ENCODE data around the gene ZC2HC1B.

DNA sequence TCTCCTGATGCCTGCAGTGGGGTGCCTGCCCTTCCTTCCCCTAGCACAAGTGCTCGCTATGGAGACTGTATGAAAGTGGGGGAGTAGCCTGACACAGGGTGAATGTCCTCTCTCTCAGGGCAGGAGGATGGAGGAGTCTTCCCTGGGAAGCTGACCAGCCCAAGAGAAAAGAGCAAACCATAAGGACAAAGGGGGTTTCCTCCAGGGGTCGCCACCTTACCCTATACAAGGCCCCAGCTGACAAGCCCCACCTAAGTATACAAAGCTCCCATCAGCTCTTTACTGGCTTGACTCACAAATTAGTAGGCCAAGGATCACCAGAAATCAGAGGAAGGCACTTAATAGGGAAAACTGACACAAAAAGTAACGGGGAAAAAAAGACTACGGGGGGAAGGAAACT is 89.6 kb downstream of the ZC2HC1B start:
- TF ChIP-seq RXRA (IDR thresholded peaks at IDR 0.05) (no peak), JUND (IDR thresholded peaks at IDR 0.05) (no peak), TAF1 (conservative IDR thresholded peaks at IDR 0.05) (no peak), RAD21 (IDR thresholded peaks at IDR 0.05) (no peak), GABPA (IDR thresholded peaks at IDR 0.05 in 1 of 2, conservative IDR thresholded peaks at IDR 0.05 in 1 of 2) (no peak)
- TF ChIP-seq, protein P1, sequence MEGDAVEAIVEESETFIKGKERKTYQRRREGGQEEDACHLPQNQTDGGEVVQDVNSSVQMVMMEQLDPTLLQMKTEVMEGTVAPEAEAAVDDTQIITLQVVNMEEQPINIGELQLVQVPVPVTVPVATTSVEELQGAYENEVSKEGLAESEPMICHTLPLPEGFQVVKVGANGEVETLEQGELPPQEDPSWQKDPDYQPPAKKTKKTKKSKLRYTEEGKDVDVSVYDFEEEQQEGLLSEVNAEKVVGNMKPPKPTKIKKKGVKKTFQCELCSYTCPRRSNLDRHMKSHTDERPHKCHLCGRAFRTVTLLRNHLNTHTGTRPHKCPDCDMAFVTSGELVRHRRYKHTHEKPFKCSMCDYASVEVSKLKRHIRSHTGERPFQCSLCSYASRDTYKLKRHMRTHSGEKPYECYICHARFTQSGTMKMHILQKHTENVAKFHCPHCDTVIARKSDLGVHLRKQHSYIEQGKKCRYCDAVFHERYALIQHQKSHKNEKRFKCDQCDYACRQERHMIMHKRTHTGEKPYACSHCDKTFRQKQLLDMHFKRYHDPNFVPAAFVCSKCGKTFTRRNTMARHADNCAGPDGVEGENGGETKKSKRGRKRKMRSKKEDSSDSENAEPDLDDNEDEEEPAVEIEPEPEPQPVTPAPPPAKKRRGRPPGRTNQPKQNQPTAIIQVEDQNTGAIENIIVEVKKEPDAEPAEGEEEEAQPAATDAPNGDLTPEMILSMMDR (IDR thresholded peaks at IDR 0.05; ENCODE audit: low read depth, low read length, missing input control) = no peak
- TF ChIP-seq, protein P2, sequence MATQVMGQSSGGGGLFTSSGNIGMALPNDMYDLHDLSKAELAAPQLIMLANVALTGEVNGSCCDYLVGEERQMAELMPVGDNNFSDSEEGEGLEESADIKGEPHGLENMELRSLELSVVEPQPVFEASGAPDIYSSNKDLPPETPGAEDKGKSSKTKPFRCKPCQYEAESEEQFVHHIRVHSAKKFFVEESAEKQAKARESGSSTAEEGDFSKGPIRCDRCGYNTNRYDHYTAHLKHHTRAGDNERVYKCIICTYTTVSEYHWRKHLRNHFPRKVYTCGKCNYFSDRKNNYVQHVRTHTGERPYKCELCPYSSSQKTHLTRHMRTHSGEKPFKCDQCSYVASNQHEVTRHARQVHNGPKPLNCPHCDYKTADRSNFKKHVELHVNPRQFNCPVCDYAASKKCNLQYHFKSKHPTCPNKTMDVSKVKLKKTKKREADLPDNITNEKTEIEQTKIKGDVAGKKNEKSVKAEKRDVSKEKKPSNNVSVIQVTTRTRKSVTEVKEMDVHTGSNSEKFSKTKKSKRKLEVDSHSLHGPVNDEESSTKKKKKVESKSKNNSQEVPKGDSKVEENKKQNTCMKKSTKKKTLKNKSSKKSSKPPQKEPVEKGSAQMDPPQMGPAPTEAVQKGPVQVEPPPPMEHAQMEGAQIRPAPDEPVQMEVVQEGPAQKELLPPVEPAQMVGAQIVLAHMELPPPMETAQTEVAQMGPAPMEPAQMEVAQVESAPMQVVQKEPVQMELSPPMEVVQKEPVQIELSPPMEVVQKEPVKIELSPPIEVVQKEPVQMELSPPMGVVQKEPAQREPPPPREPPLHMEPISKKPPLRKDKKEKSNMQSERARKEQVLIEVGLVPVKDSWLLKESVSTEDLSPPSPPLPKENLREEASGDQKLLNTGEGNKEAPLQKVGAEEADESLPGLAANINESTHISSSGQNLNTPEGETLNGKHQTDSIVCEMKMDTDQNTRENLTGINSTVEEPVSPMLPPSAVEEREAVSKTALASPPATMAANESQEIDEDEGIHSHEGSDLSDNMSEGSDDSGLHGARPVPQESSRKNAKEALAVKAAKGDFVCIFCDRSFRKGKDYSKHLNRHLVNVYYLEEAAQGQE (IDR thresholded peaks at IDR 0.05) = no peak

Measured in liver (tissue), 3 donors.